HG03135 (cell line): ENCODE measurements around the gene PGGHG.
A peak's percentile ranks its signal among the peaks of the same experiment; 100 is the strongest.

Experiments
- ATAC-seq: cut with Tn5 transposase; IDR thresholded peaks from one replicate; pipeline ENCODE4 v1.9.1; 2021; ENCODE audit warnings: mild to moderate bottlenecking, moderate library complexity; ENCODE audit not compliant: unreplicated experiment

PGGHG gene

GRCh38 chr11:269146-269890 is 19.6 kb upstream of the PGGHG start:
- peak; percentile 68 for ATAC-seq

GRCh38 chr11:270451-271318 is 18.2 kb upstream of the PGGHG start:
- no peak for ATAC-seq

GRCh38 chr11:271319-271715 is 17.6 kb upstream of the PGGHG start:
- ATAC-seq: no peak

DNA sequence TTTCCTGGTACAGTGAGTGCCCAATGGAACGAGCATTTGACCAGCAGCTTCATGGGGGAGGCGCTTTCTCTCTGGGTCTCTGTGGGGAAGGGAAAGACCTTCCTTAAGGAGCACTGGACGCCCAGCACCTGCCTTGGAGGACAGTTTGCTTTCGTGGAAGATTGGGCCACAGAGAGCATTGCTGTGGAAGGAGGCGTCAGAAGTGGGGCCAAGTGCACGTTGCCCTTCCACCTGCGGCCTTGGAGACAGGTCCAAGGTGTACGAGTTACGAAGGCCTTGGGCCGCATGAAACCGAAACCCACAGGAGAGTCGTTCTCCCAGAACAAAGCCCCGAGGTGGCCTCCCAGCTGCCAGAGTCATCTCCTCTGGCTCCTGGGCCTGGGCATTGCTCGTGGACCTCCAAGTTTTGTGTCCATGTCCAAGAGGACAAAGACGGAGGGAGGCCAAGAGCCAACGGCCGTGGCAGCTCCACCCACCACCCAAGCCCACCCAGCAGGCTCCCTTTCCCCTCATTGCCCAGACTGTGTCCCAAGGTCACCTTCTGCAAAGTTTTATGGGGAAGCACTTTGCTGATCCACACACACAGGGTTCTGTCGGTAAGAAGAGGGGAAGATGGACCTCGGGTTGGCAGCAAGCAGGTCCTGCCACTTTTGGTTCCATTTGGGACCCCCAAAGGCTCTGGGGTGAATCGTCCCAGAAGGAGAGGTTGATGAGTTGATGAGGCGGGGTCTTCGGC is 16.6 kb upstream of the PGGHG start:
- ATAC-seq: no peak

- no peak for ATAC-seq
Observed at GRCh38 chr11:272931-273198, 16.1 kb upstream of the PGGHG start.

DNA sequence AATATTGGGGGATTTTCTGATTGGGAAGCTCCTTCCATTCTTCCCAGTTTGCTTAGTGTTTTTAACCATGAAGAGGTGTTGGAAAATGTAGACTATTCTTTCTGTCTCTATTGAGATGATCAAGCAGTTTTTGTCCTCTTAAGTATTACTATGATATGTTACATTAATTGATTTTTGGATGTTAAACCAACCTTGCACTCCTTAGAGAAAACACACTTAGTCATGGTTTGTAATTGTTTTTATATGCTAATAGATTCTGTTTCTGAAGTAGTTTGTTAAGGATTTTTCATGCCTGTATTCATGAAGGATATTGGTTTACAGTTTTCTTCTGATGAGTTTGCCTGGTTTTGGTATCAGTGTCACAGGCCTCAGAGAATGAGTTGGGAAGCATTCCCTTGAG is 12.7 kb upstream of the PGGHG start:
- ATAC-seq: no peak

- ATAC-seq: no peak
Observed at GRCh38 chr11:278001-278951, 10.7 kb upstream of the PGGHG start, which contains the start of gene NLRP6. Gene NLRP6 (plus strand): TSS chr11:278407. CDS start chr11:278570, 163 bp downstream.

DNA sequence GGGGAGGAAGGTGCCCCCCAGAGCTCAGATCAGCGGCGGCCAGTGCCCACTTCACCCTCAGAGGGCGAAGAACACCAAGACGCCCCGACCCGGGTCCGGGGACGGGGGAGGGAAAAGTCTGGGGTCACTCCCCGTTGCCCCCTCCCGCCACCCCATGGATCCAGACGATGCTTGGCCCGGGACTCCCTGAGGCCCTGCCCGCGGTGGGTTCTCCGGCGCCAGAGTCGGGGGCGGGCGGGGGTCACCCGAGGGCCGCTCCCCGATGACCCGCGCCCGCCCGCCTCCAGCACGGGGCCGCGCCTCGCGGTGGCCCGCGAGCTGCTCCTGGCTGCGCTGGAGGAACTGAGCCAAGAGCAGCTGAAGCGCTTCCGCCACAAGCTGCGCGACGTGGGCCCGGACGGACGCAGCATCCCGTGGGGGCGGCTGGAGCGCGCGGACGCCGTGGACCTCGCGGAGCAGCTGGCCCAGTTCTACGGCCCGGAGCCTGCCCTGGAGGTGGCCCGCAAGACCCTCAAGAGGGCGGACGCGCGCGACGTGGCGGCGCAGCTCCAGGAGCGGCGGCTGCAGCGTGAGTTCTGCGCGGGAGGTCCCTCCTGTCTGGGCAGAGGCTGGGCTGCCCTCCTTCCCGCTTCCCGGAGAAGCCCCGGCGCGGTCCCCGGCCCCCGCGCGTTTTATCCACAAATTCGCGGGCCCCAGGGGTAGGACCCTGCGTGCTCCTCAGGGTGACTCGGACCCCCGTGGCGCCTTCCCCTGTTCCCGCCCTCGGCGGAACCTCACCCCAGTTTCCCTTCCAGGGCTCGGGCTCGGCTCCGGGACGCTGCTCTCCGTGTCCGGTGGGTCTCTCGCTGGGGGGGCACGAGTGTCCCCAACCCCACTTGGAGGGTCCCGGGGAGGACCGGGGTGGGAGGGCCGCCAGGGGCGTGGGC is 9.6 kb upstream of the PGGHG start:
- ATAC-seq: no peak

DNA sequence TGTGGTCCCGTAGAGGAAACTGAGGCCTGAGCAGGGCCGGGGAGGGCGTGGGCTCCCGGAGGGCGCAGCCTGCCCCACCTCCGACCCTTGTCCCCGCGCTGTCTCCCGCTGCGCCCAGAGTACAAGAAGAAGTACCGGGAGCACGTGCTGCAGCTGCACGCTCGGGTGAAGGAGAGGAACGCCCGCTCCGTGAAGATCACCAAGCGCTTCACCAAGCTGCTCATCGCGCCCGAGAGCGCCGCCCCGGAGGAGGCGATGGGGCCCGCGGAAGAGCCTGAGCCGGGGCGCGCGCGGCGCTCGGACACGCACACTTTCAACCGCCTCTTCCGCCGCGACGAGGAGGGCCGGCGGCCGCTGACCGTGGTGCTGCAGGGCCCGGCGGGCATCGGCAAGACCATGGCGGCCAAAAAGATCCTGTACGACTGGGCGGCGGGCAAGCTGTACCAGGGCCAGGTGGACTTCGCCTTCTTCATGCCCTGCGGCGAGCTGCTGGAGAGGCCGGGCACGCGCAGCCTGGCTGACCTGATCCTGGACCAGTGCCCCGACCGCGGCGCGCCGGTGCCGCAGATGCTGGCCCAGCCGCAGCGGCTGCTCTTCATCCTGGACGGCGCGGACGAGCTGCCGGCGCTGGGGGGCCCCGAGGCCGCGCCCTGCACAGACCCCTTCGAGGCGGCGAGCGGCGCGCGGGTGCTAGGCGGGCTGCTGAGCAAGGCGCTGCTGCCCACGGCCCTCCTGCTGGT is 8.8 kb upstream of the PGGHG start:
- no peak for ATAC-seq

- ATAC-seq: no peak
Observed at GRCh38 chr11:280706-281485, 8.0 kb upstream of the PGGHG start.

GRCh38 chr11:281486-282161 is 7.3 kb upstream of the PGGHG start:
- no peak for ATAC-seq

DNA sequence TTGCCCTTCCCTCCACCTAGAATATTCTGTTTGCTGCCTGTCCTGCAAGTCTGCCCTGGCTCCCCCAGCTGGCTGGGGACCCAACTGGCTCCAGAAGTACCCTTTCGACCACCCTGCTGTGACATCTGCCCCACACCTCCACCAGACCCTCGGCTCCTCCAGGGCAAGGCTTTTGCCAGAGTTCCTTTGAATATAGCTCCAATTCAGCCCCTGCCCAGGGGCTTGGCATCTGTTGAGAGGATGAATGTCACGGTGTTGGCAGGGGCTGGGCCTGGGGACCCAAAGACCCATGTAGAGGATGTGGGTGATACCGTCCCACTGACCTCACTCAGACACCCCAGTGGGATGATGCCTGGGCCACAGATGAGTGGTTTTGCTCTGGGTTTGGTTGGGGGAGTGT is 6.8 kb upstream of the PGGHG start:
- no peak for ATAC-seq

GRCh38 chr11:282630-283360 is 6.1 kb upstream of the PGGHG start:
- no peak for ATAC-seq

DNA sequence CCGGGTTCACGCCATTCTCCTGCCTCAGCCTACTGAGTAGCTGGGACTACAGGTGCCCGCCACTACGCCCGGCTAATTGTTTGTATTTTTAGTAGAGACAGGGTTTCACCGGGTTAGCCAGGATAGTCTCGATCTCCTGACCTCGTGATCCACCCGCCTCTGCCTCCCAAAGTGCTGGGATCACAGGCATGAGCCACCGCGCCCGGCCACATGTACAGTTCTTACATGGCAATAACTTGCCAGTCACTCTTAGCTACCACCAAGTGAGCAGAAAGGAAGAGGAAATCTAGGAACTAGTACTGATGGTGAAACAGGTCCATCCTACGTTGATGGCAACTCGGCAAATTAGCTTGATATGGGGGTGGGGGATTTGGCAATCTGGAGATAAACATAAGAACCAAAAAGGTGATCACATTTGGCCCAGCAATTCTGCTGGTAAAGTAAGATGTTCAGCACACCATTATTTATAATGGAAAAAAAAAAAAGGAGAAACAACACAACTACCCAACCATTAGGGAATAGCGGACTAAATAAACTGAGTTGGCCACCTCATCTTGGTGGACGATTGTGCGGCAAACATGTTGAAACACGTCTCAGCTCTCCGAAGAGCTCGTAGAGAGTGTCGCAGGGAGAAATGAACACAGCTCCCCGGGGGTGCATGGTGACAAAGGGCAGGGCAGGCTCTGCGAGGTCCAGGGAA is 5.4 kb upstream of the PGGHG start:
- ATAC-seq: no peak

DNA sequence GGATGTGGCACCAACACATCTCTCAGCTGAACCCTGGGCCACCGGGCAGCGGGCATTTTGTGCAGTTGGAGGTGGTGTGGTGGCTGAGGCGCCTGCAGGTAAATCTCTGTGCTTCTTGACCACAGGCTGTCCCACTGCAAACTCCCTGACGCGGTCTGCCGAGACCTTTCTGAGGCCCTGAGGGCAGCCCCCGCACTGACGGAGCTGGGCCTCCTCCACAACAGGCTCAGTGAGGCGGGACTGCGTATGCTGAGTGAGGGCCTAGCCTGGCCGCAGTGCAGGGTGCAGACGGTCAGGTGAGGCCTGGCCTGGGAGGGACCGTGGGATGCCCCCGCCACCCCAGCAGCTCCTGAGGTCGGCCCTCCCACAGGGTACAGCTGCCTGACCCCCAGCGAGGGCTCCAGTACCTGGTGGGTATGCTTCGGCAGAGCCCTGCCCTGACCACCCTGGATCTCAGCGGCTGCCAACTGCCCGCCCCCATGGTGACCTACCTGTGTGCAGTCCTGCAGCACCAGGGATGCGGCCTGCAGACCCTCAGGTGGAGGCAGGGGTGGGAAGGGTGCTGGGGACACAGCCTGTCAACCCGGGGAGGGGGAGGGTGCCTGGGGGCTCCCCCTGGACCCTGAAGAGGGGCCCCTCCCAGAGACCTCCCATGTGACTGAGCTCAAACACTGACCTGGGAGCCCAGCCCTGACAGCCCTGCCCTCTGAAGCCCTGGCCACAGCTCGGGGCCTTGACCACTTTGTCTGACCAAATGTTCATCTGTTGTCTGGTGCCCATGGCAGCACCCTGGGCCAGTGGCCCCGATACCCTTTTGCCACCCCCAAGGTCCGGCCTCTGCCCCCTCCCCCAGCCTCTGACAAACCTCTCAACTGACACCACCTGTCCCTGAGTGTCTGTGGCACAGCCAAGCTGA is 4.6 kb upstream of the PGGHG start:
- no peak for ATAC-seq
